Naive B cell (primary cell): ENCODE results near the gene CCR6. TPM values are rescaled to one million over a fixed set of nuclear protein-coding genes. Genes with fewer than 3 reads are reported as not detected.
"Not testable (repeated sequence)": the region's sequence is repeated elsewhere in the genome, so short reads cannot be mapped to it uniquely, and the experiment has no call there.

Experiments used
- ATAC-seq, 2 donors: fragments of 150-1000 bp; cut with Tn5 transposase; 2 replicates each; pipeline ENCODE4 v1.10.0; 2021; ENCODE audit warnings: low read depth in 2 of 2, mild to moderate bottlenecking in 2 of 2, moderate library complexity in 2 of 2
- DNase-seq: peaks from one replicate; pipeline ENCODE4 v3.0.0; 2022
- H3K27ac Mint-ChIP-seq, 6 donors: one replicate each; pipeline ENCODE4 v1.8.0; 2020 to 2022; ENCODE audit warnings: mild to moderate bottlenecking in 6 of 6, mixed read lengths in 6 of 6, moderate library complexity in 5 of 6, inconsistent platforms in 2 of 6
- H3K27me3 Mint-ChIP-seq, 3 donors: one replicate each; pipeline ENCODE4 v1.8.0; 2021 to 2022; ENCODE audit warnings: mixed read lengths in 3 of 3, mild to moderate bottlenecking in 1 of 3
- H3K36me3 Mint-ChIP-seq, 2 donors: one replicate each; pipeline ENCODE4 v1.8.0; 2020 to 2022; ENCODE audit warnings: mixed read lengths in 2 of 2, inconsistent platforms in 1 of 2, mild to moderate bottlenecking in 1 of 2
- H3K4me1 Mint-ChIP-seq, 3 donors: one replicate each; pipeline ENCODE4 v1.8.0; 2020 to 2022; ENCODE audit warnings: mixed read lengths in 3 of 3, inconsistent platforms in 1 of 3, mild to moderate bottlenecking in 1 of 3, moderate library complexity in 1 of 3
- H3K4me3 Mint-ChIP-seq, 8 donors: one replicate each; pipeline ENCODE4 v1.8.0; 2020 to 2022; ENCODE audit warnings: mild to moderate bottlenecking in 8 of 8, mixed read lengths in 8 of 8, moderate library complexity in 8 of 8, inconsistent platforms in 2 of 8
- H3K9me3 Mint-ChIP-seq, 7 donors: one replicate each; pipeline ENCODE4 v1.8.0; 2020 to 2022; ENCODE audit warnings: mixed read lengths in 7 of 7, mild to moderate bottlenecking in 5 of 7, inconsistent platforms in 2 of 7, moderate library complexity in 1 of 7
- polyA plus RNA-seq, 6 donors: library from polyadenylated mRNA; unstranded; fragments of 300-500 nt; fragmentation: Illumina TruSeq; gene quantifications; one replicate each; pipeline ENCODE4 v1.2.3, GENCODE V29; 2021; ENCODE audit warnings: low read depth in 6 of 6

CCR6 gene
- polyA plus RNA-seq, result 100 to 1,000 TPM in 5 of 6 donors, 10 to 100 TPM in 1; 97.4 to 205 (median 126) TPM

DNA sequence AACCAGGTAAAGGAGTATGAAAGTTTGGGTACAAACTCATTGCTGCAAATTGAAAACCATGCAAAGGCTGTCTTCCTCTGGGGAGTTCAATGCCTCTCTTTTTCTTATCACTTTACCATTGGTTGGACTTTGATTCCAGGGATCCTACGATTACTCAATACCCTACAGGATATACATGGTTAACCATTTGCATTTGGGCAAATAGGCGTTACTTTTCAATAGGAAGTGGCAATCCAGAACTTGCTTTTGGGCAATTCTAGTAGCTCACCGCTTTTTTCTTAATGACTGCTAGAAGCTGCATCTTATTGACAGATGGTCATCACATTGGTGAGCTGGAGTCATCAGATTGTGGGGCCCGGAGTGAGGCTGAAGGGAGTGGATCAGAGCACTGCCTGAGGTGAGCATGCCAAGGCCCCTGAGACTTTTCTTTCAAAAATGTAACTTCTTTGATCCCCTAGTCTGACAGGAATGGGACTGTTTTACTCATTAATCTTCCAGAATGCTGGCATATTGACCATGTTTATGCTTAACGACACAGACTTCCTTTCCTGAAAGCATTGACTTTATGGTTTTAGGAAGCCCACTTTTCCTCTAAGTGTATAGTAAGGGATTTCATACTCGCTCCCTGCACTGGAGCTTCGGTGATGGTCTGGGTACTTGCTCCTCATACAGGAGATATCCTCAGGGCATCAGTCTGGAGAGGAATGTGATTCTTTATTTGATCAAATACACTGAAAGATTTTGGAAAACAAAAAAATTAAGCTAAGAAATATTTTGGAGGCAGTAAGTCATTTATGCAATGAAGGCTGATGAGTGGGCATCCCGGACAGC lies at the start of gene CCR6:
Gene CCR6, plus strand, starts transcription at position 270 of the 831 bp plus-strand sequence. CDS start 13,039 bp downstream, outside the sequence.
- DNase-seq, result no peak
- Mint-ChIP-seq H3K4me1 (peaks cover 66 to 72% (median 70%) of the 10 kb centered on the region in 3 donors), H3K27ac (peak within 1 kb of the TSS; percentile 98 to 100 (median 100)), H3K27me3 (no peaks in the 10 kb centered on the region), H3K36me3 (peaks cover 30 to 33% of the 10 kb centered on the region in 2 donors), H3K9me3 (peaks cover 0 to 6% (median 4%) of the 10 kb centered on the region in 7 donors), H3K4me3 (peak within 1 kb of the TSS; percentile 87 to 99 (median 99))
- ATAC-seq, result no peak

DNA sequence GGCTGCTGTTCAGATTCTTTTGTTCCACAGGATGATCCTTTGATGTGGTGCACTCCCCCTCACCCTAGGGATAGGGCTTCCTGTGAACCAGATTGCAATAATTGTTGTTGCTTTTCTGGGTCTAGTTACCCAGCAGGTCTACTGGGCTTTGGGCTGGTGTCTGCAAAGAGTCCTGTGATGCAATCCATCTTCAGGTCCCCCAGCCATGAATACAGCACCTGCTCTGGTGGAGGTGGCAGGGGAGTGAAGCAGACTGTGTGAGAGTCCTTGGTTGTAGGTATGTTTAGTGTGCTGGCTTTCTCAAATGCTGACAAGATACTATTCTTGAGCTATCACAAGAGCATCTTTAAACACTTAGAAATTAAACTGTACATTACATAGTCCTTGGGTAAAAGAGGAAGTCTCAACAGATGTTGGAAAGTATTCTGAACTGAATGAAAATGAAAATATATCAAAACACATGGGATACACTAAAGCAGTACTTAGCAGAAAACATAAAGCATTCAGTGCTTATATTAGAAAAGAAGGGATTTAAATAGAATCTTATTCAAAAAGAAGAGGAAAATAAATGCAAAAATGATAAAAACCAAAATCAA lies 49.1 kb upstream of the CCR6 start:
- peak overlapping the region; percentile 32 to 97 (median 76) for H3K27ac Mint-ChIP-seq
- peak overlapping the region; percentile 2 to 73 (median 38) for H3K4me3 Mint-ChIP-seq
- H3K4me1 Mint-ChIP-seq, result peaks cover 18 to 53% (median 31%) of the 10 kb centered on the region in 3 donors
- ATAC-seq (peak; percentile 88 to 93), DNase-seq (peak; percentile 21)
- H3K36me3 Mint-ChIP-seq, result peaks cover 4 to 25% of the 10 kb centered on the region in 2 donors
- peaks cover 9 to 27% (median 16%) of the 10 kb centered on the region in 7 donors for H3K9me3 Mint-ChIP-seq
- H3K27me3 Mint-ChIP-seq, result no peaks in the 10 kb centered on the region

DNA sequence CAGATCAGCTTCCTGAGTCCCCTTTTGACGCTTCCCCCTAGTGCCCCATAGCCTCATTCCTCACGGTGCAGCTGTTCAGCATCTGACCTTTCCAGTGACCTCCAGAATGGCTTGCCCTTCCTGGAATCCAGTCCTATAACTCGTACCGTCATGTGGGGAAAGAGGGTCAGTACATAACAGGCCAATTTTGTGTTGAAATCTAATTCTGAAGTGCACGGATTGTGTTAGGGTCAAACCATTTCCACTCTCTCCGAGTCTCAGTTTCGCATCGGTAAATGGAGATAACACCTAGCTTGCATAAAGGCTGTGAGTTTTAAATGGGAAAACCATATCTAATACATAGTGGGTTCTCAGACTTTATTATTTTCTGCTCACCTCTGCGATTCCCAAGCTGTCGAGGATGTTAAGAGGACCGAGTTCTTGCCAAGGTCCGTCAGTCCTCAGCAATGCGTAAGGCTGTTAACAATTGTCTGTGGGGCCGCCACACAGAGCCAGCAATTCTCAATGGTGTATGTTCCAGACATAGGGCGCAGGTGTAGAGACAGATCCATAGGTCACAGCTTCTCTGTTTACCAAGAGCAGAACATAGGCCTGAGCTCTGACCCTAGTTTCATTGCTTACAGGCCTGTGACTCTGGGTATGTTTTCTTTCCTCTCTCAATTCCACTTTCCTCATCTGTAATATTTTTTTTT lies 45.5 kb upstream of the CCR6 start:
- Mint-ChIP-seq H3K9me3 (peaks cover 2 to 18% (median 6%) of the 10 kb centered on the region in 7 donors), H3K4me3 (peak overlapping the region in 1 of 8 donors; percentile 44), H3K27me3 (no peaks in the 10 kb centered on the region), H3K27ac (peak overlapping the region in 5 of 6 donors; percentile 5 to 94 (median 79)), H3K36me3 (peaks cover under 1 to 13% of the 10 kb centered on the region in 2 donors), H3K4me1 (peaks cover 32 to 74% (median 44%) of the 10 kb centered on the region in 3 donors)
- no peak for DNase-seq
- no peak for ATAC-seq

DNA sequence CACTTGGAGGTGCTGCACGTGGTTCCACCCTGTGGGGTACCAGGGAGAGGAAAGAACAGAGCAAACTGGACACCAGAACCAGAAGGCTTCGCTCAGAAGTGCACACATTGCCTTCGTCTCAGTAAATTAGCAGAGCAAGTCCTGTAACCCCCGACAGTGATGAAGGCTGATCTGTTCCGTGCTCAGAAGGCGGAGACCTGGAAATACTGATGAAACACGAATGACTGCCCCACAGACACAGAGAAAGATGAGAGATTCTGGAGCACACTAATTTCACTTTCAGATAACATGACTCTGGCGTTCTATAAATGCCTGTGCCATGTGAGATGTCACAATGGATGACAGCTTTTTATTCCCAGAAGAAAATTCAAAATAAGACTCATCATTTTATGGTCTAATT lies 44.2 kb upstream of the CCR6 start:
- Mint-ChIP-seq H3K27me3 (no peaks in the 10 kb centered on the region), H3K4me1 (peaks cover 28 to 66% (median 38%) of the 10 kb centered on the region in 3 donors), H3K9me3 (peaks cover 0 to 12% (median 6%) of the 10 kb centered on the region in 7 donors), H3K4me3 (peak overlapping the region in 1 of 8 donors; percentile 59), H3K36me3 (peaks cover 0 to 11% of the 10 kb centered on the region in 2 donors), H3K27ac (peak overlapping the region; percentile 34 to 98 (median 94))
- ATAC-seq, result no peak
- no peak for DNase-seq

DNA sequence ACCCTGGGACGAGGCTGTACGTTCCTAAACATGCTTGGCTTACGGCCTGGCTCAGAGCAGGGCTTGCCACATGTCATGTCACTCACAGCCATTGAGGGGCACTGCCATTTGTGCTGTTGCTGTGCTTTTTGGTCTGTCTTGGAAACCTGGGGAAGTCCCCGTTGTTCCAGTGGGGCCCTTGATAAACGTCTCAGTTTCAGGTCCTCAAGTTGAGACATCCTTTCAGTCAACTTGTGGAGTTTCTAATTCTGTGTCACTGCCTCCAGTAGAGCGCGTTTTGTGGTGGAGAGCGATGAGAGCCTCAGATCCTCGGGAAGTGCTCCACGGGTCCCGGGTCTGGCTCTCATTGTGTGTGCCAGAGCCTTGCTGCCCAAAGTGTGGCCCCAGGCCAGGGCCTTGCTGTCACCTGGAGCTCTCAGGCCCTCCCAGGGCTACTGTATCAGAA lies 43.0 kb upstream of the CCR6 start:
- H3K9me3 Mint-ChIP-seq, result peaks cover 0 to 8% (median 3%) of the 10 kb centered on the region in 7 donors
- peak; percentile 87 for DNase-seq
- H3K36me3 Mint-ChIP-seq, result peaks cover 0 to 8% of the 10 kb centered on the region in 2 donors
- peak overlapping the region; percentile 92 to 99 (median 94) for H3K27ac Mint-ChIP-seq
- peaks cover 22 to 55% (median 32%) of the 10 kb centered on the region in 3 donors for H3K4me1 Mint-ChIP-seq
- H3K27me3 Mint-ChIP-seq, result no peaks in the 10 kb centered on the region
- peak overlapping the region in 7 of 8 donors; percentile 21 to 86 (median 52) for H3K4me3 Mint-ChIP-seq
- ATAC-seq, result peak; percentile 98

DNA sequence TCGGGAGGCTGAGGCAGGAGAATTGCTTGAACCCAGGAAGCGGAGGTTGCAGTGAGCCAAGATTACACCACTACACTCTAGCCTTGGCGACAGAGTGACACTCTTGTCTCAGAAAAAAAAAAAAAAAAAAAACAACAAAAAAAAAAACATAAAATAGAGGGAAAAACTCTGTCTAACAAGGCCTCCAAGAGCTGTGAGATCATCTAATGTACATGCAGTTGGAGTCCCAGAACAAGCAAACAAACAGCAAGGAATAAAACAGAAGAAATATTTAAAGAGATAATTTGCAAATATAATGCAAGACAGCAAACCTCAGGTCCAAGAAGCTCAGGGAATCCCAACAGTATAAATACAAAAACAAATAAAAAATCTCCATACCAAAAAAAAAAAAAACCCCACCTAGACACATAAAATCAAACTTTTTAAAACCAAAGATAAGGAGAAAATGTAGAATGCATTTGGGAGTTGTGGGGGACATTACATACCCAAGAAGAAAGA lies 35.0 kb upstream of the CCR6 start:
- Mint-ChIP-seq H3K27ac (peak overlapping the region in 2 of 6 donors; percentile 43 to 64), H3K9me3 (peaks cover 0 to 36% (median 25%) of the 10 kb centered on the region in 7 donors), H3K27me3 (no peaks in the 10 kb centered on the region), H3K36me3 (peaks cover 0 to 16% of the 10 kb centered on the region in 2 donors), H3K4me1 (peaks cover 34 to 67% (median 52%) of the 10 kb centered on the region in 3 donors), H3K4me3 (peak overlapping the region in 1 of 8 donors; percentile 5)
- ATAC-seq (no peak), DNase-seq (no peak)

DNA sequence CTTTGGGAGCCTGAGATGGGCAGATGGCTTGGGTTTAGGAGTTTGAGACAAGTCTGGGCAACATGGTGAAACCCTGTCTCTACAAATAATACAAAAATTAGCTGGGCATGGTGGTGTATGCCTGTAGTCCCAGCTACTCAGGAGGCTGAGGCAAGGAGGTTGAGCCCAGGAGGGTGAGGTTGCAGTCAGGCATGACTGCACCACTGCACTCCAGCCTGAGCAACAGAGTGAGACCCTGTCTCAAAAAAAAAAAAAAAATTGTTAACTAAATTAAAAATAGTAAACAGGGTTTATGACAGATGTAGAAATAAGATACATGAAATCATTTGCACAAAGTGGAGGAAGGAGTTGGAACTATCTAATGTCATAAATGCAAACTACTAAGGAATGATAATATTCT lies 34.2 kb upstream of the CCR6 start:
- DNase-seq, ATAC-seq, H3K27me3 Mint-ChIP-seq: not testable (repeated sequence)
- H3K36me3 Mint-ChIP-seq, result peaks cover 0 to 11% of the 10 kb centered on the region in 2 donors
- H3K4me3 Mint-ChIP-seq, result peak overlapping the region in 4 of 8 donors; percentile 90 to 96 (median 94)
- peaks cover 40 to 76% (median 60%) of the 10 kb centered on the region in 3 donors for H3K4me1 Mint-ChIP-seq
- H3K9me3 Mint-ChIP-seq, result peaks cover 0 to 29% (median 23%) of the 10 kb centered on the region in 7 donors
- H3K27ac Mint-ChIP-seq, result peak overlapping the region in 5 of 6 donors; percentile 41 to 100 (median 99)

DNA sequence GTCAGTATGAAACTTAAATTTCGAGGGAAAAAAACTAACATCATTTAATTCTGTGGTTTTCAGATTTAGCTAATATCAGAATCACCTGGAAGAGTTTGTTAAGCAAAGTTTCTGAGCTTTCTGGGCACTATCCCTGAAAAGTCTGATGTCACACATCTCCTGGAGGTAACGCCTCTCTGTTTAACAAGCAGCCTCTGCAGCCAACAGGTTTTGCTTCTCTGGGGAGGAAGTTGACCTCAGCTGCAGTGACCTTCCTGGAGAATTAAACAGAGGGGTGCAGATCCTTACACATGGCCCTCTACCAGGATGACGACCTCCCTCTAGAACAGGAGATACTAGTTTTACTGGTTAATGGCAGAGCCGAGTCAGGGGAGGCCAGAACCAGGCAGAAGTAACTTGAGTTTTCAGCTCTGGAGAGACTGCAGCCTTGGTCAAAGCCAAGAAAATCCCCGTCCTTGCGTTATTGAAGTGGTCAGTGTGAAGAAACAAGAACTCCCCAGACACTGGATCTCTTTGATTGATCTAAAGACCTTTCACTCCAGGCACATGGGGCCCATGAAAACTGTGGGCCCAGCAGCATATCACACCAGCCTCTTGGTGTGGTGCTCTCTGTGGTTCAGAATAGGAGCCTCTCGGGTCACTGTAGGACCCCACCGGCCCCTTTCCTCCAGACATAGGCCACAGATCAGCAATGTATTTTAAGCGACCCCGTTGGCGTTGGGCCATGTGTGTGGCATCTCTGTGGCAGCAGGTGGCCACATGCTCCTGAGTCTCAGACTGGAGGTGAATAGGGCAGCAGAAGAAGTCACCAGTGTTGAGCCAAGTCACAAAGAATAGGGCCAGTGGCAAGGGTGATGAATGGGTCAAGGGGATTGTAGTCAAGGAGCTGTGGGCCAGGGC lies 33.4 kb upstream of the CCR6 start:
- Mint-ChIP-seq H3K4me3 (peak overlapping the region; percentile 32 to 97 (median 90)), H3K36me3 (peaks cover 0 to 8% of the 10 kb centered on the region in 2 donors), H3K27me3 (no peaks in the 10 kb centered on the region), H3K4me1 (peaks cover 47 to 83% (median 67%) of the 10 kb centered on the region in 3 donors), H3K27ac (peak overlapping the region; percentile 98 to 100 (median 100)), H3K9me3 (peaks cover 0 to 28% (median 23%) of the 10 kb centered on the region in 7 donors)
- DNase-seq (no peak), ATAC-seq (no peak)

DNA sequence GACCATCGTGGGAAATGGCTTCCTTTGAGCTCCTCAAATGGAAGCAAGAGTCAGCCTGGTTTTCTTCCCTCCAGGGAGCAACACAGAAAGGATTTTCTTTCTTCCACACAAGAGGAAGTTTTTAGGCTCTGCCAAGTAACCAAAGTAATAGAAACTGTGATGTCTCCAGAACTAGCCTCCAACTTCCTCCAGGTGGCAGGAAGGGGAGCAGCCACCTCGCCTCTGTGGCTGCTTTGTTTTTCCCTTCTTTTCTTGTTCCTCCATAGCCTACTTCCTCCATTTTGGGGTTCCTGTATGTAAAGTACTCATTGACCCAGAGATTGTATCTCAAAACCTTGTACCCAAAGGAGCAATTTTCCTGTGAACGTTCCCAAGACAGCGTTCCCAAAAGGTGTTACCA lies 32.7 kb upstream of the CCR6 start:
- peaks cover 0 to 8% of the 10 kb centered on the region in 2 donors for H3K36me3 Mint-ChIP-seq
- H3K27me3 Mint-ChIP-seq, result no peaks in the 10 kb centered on the region
- ATAC-seq (no peak), DNase-seq (no peak)
- peaks cover 50 to 89% (median 74%) of the 10 kb centered on the region in 3 donors for H3K4me1 Mint-ChIP-seq
- peak overlapping the region; percentile 98 to 100 (median 100) for H3K27ac Mint-ChIP-seq
- peaks cover 0 to 28% (median 23%) of the 10 kb centered on the region in 7 donors for H3K9me3 Mint-ChIP-seq
- H3K4me3 Mint-ChIP-seq, result peak overlapping the region; percentile 32 to 97 (median 90)

DNA sequence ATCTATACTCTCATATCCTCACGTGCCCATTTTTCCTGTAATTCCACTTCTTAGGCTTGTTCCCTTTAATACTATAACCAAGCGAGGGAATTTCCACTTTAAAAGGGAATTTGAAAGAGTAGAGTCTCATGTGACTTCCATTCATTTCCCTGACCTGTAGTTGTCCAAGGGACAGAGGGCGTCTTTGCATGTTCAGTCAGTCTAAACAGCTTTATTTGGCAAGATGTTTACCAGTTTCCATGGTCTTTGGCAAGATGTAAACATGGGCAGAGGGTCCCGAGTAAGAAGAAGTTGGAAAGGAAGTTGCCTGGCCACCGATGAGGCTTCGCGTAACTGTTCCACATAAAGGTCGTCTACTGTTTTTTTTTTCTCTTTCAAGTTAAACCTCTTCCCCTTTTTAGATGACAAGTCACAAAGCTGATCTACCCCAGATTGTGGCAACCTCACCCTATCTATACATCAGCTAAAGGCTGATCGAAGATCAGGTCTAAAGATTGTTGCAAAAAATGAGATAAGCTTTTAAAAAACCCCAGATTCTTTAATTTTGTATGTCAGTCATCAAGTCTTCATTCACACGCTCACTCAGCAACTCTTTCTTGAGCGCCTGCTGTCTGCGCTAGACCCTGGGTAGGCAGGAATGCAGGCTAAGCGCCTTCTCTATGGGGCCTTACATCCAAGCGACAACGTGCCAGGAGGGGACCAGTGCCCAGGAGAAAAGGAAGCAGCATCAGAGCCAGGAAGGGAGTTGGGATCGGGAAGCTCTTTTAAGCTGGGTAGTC lies 31.7 kb upstream of the CCR6 start:
- Mint-ChIP-seq H3K9me3 (peaks cover 0 to 21% (median 17%) of the 10 kb centered on the region in 7 donors), H3K36me3 (peaks cover 0 to 8% of the 10 kb centered on the region in 2 donors), H3K27ac (peak overlapping the region; percentile 98 to 100 (median 100)), H3K4me1 (peaks cover 56 to 91% (median 77%) of the 10 kb centered on the region in 3 donors), H3K4me3 (peak overlapping the region; percentile 44 to 97 (median 90)), H3K27me3 (no peaks in the 10 kb centered on the region)
- ATAC-seq, result peak; percentile 25 to 32
- DNase-seq, result peak; percentile 77

DNA sequence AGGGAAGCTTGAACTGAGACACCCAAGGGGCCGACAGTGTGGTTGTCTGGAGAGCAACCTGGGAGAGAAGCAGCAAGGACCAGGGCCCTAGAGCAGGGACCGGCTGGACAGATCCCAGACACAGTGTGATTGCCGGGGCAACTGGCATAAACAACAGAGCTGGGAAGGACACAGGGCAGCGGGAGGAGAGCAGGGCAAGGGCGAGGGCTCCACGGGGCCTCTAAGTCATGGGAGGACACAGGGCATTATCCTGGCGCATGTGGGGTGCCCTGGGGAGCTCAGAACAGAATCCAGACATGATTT lies 31.1 kb upstream of the CCR6 start:
- Mint-ChIP-seq H3K4me1 (peaks cover 56 to 92% (median 77%) of the 10 kb centered on the region in 3 donors), H3K9me3 (peaks cover 0 to 19% (median 16%) of the 10 kb centered on the region in 7 donors), H3K36me3 (peaks cover 0 to 8% of the 10 kb centered on the region in 2 donors), H3K27ac (peak overlapping the region; percentile 98 to 100 (median 100)), H3K4me3 (peak overlapping the region; percentile 73 to 97 (median 90)), H3K27me3 (no peaks in the 10 kb centered on the region)
- DNase-seq (no peak), ATAC-seq (no peak)
